ENCODE results near the gene FGF22. TPM values are rescaled to one million over a fixed set of nuclear protein-coding genes. Genes with fewer than 3 reads are reported as not detected.

The FGF22 gene
- total and polyA plus RNA-seq, 10 of the 15 experiments (the other 5 are each of a cell fraction or from before 2014, with no cell fraction given), result 0.05 TPM; not detected in 9

- no peak for FAIRE-seq
- ChIA-PET CTCF (no interaction called here), RAD21 (ENCODE audit: unreplicated experiment) (no interaction called here), POLR2A (no interaction called here), SMC1A (ENCODE audit: uncharacterized antibody, unreplicated experiment) (no interaction called here)
- Histone ChIP-seq H3K27me3 (replicated peaks in 1 of 2; ENCODE audit: control insufficient read depth in 2 of 2, insufficient read depth in 2 of 2, low read length in 1 of 2) (no peaks in the 10 kb centered on the region; a peak in 1 of 4 replicates), H2AFZ (ENCODE audit: control insufficient read depth, low read depth, low read length) (no peak overlapping the region), H3K4me2 (ENCODE audit: control insufficient read depth, insufficient read depth) (no peak overlapping the region), H3K9ac (ENCODE audit: control insufficient read depth, insufficient read depth, low read length) (no peak overlapping the region), H4K20me1 (ENCODE audit: control insufficient read depth, insufficient read depth) (no peaks in the 10 kb centered on the region), H3K4me3 (no peak overlapping the region), H3K4me1 (ENCODE audit: control insufficient read depth, insufficient read depth, low read length) (no peaks in the 10 kb centered on the region), H3K36me3 (ENCODE audit: control insufficient read depth in 2 of 2, insufficient read depth in 2 of 2, low read length in 1 of 2) (no peaks in the 10 kb centered on the region), H3K9me3 (replicated peaks; ENCODE audit: control insufficient read depth, insufficient read depth, low read length) (no peaks in the 10 kb centered on the region; the same call in 2 of the 3 replicates), H3K27ac (ENCODE audit: control insufficient read depth, insufficient read depth) (no peak overlapping the region), H3K79me2 (ENCODE audit: control insufficient read depth, insufficient read depth, low read length) (no peaks in the 10 kb centered on the region)
- in situ Hi-C loops (cut with MboI) (no loop called here), intact Hi-C loops (cut with micrococcal nuclease; ENCODE audit: unreplicated experiment) (no loop called here)
- BruUV-seq (replicated peaks), result no TSS peak
- 55% methylated on average over 15 of the region's 16 CpGs for WGBS (ENCODE audit: insufficient coverage, insufficient replicate concordance, low lambda C conversion rate, missing lambda C conversion rate)
- no peak for ATAC-seq
- no peak for DNase-seq (ENCODE audit: low read depth, low spot score)
- no peak for TF ChIP-seq ETV6 (conservative IDR thresholded peaks at IDR 0.05 in 1 of 2, IDR thresholded peaks at IDR 0.05 in 1 of 2; ENCODE audit: borderline replicate concordance in 1 of 2, low read depth in 1 of 2)
- no peak for TF ChIP-seq MEF2B (IDR thresholded peaks at IDR 0.05; ENCODE audit: partially characterized antibody, poor library complexity, severe bottlenecking)
- no peak for TF ChIP-seq TCF3 (IDR thresholded peaks at IDR 0.05; ENCODE audit: borderline replicate concordance, insufficient read depth, low read depth, low read length)
- no peak for TF ChIP-seq BHLHE40 (IDR thresholded peaks at IDR 0.05; ENCODE audit: borderline replicate concordance in 1 of 2, low read depth in 2 of 2, low read length in 1 of 2)
- TF ChIP-seq HDAC6 (IDR thresholded peaks at IDR 0.05; ENCODE audit: unreplicated experiment), result no peak
- TF ChIP-seq HDAC2 (IDR thresholded peaks at IDR 0.05), result no peak
- TF ChIP-seq BCL3 (IDR thresholded peaks at IDR 0.05; ENCODE audit: borderline replicate concordance, insufficient read depth, low read depth, low read length, poor library complexity, severe bottlenecking), result no peak
- no peak for TF ChIP-seq E2F4 (IDR thresholded peaks at IDR 0.05; ENCODE audit: low read depth, low read length)
- TF ChIP-seq, protein P1, sequence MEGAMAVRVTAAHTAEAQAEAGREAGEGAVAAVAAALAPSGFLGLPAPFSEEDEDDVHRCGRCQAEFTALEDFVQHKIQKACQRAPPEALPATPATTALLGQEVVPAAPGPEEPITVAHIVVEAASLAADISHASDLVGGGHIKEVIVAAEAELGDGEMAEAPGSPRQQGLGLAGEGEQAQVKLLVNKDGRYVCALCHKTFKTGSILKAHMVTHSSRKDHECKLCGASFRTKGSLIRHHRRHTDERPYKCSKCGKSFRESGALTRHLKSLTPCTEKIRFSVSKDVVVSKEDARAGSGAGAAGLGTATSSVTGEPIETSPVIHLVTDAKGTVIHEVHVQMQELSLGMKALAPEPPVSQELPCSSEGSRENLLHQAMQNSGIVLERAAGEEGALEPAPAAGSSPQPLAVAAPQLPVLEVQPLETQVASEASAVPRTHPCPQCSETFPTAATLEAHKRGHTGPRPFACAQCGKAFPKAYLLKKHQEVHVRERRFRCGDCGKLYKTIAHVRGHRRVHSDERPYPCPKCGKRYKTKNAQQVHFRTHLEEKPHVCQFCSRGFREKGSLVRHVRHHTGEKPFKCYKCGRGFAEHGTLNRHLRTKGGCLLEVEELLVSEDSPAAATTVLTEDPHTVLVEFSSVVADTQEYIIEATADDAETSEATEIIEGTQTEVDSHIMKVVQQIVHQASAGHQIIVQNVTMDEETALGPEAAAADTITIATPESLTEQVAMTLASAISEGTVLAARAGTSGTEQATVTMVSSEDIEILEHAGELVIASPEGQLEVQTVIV (IDR thresholded peaks at IDR 0.05; ENCODE audit: borderline replicate concordance, partially characterized antibody), result no peak
- TF ChIP-seq ZBED1 (IDR thresholded peaks at IDR 0.05; ENCODE audit: borderline replicate concordance), result no peak
- no peak for TF ChIP-seq HDGF (IDR thresholded peaks at IDR 0.05)
- no peak for TF ChIP-seq NFYA (IDR thresholded peaks at IDR 0.05; ENCODE audit: borderline replicate concordance, low read depth, low read length)
- TF ChIP-seq NR2C1 (IDR thresholded peaks at IDR 0.05), result no peak
- TF ChIP-seq, protein P2, sequence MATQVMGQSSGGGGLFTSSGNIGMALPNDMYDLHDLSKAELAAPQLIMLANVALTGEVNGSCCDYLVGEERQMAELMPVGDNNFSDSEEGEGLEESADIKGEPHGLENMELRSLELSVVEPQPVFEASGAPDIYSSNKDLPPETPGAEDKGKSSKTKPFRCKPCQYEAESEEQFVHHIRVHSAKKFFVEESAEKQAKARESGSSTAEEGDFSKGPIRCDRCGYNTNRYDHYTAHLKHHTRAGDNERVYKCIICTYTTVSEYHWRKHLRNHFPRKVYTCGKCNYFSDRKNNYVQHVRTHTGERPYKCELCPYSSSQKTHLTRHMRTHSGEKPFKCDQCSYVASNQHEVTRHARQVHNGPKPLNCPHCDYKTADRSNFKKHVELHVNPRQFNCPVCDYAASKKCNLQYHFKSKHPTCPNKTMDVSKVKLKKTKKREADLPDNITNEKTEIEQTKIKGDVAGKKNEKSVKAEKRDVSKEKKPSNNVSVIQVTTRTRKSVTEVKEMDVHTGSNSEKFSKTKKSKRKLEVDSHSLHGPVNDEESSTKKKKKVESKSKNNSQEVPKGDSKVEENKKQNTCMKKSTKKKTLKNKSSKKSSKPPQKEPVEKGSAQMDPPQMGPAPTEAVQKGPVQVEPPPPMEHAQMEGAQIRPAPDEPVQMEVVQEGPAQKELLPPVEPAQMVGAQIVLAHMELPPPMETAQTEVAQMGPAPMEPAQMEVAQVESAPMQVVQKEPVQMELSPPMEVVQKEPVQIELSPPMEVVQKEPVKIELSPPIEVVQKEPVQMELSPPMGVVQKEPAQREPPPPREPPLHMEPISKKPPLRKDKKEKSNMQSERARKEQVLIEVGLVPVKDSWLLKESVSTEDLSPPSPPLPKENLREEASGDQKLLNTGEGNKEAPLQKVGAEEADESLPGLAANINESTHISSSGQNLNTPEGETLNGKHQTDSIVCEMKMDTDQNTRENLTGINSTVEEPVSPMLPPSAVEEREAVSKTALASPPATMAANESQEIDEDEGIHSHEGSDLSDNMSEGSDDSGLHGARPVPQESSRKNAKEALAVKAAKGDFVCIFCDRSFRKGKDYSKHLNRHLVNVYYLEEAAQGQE (IDR thresholded peaks at IDR 0.05; ENCODE audit: low read depth, low read length), result no peak
- no peak for TF ChIP-seq SMARCA5 (IDR thresholded peaks at IDR 0.05)
Measured at GRCh38 chr19:596263-596655, 43.4 kb upstream of the FGF22 start.

Measured in GM12878 (cell line).